Stomach (tissue), 9 donors: ENCODE data around the gene FGL2. TPM values are rescaled to one million over a fixed set of nuclear protein-coding genes. Genes with fewer than 3 reads are reported as not detected.

Experiments used
- DNase-seq, 2 donors: peaks; one replicate each; pipeline versions ENCODE4 v3.0.0 to v3.0.0-alpha.2; 2013 to 2019
- H3K27ac ChIP-seq, 5 donors: fragments of 200-600 bp in 4 of 5; sonication (generic) in 4 of 5; one replicate each; pipeline ENCODE4 v1.5.1; 2013 to 2019; ENCODE audit warnings: mild to moderate bottlenecking in 1 of 5, moderate library complexity in 1 of 5
- H3K27me3 ChIP-seq, 3 donors: fragments of 200-600 bp; sonication (generic); one replicate each; pipeline ENCODE4 v1.5.1; 2017 to 2019; ENCODE audit warnings: mixed run types in 1 of 3
- H3K36me3 ChIP-seq, 4 donors: fragments of 200-600 bp; sonication (generic); 1 replicate in 3 of 4; 2 replicates in 1 of 4; pipeline ENCODE4 v1.5.1; 2016 to 2019
- H3K4me1 ChIP-seq, 4 donors: fragments of 200-600 bp; sonication (generic); one replicate each; pipeline ENCODE4 v1.5.1; 2016 to 2019
- H3K4me3 ChIP-seq, 4 donors: fragments of 200-600 bp; sonication (generic) in 3 of 4; one replicate each; pipeline ENCODE4 v1.5.1; 2016 to 2019; ENCODE audit warnings: mild to moderate bottlenecking in 1 of 4
- H3K9me3 ChIP-seq, 4 donors: fragments of 200-600 bp; sonication (generic); one replicate each; pipeline ENCODE4 v1.5.1; 2016 to 2019
- CTCF ChIP-seq, 7 experiments: fragments of 450-650 bp in 4 of 7; fragments of 200-600 bp in 3 of 7; sonication (generic) in 3 of 7; IDR thresholded peaks; one replicate each; pipeline ENCODE4 v1.5.1; 2016 to 2019; ENCODE audit warnings: antibody characterized with exemption in 7 of 7, control low read depth in 2 of 7, mild to moderate bottlenecking in 1 of 7
- EP300 ChIP-seq: sonication (generic); formaldehyde crosslinking; IDR thresholded peaks from one replicate; pipeline ENCODE4 v1.6.1; 2017; ENCODE audit warnings: antibody characterized with exemption
- POLR2A ChIP-seq, 4 donors: fragments of 450-650 bp; IDR thresholded peaks; one replicate each; pipeline ENCODE4 v1.6.1; 2016; ENCODE audit warnings: antibody characterized with exemption in 4 of 4, control low read depth in 2 of 4, mild to moderate bottlenecking in 1 of 4, moderate library complexity in 1 of 4
- POLR2AphosphoS5 ChIP-seq, 3 donors: sonication (generic); formaldehyde crosslinking; IDR thresholded peaks; one replicate each; pipeline ENCODE4 v1.6.1; 2016; ENCODE audit warnings: antibody characterized with exemption in 3 of 3
- WGBS, 5 donors: extraction: QIAGEN DNeasy Blood & Tissue Kit in 3 of 5; methylation state at CpG; one replicate each; pipeline versions ENCODE4 v1.1.5 to v1.1.7; 2013 to 2018; 5-methylcytosine and 5-hydroxymethylcytosine counted together
- intact Hi-C: fragments of 100-400 bp; cut with DNase I; formaldehyde crosslinking; loops from one replicate; pipeline ENCODE4 v1.15.1; 2023; ENCODE audit warnings: low total_unique reads
- polyA plus RNA-seq, 3 donors: library from polyadenylated mRNA; stranded (reverse); fragments of 200-250 nt; gene quantifications; one replicate each; pipeline ENCODE4 v1.2.3, GENCODE V29; 2013
- total RNA-seq, 5 donors: library from RNA; depleted of rRNA; stranded (reverse); fragments of >200 nt; gene quantifications; one replicate each; pipeline versions ENCODE4 v1.1.0 to v1.2.3, GENCODE V29; 2014 to 2016
- donor health status: healthy with polysubstance abuse.
- donor health status: Bipolar disorder and iron deficiency.
- donor health status: healthy.

The FGL2 gene
- total and polyA plus RNA-seq, 8 donors: 0.87 to 179 (median 13.5) TPM

- TF ChIP-seq EP300: no peak
- TF ChIP-seq CTCF (IDR thresholded peaks at IDR 0.05): no peak
- TF ChIP-seq POLR2AphosphoS5 (IDR thresholded peaks at IDR 0.05): no peak
- TF ChIP-seq POLR2A (IDR thresholded peaks at IDR 0.05): no peak
- H3K27me3 ChIP-seq: no peaks in the 10 kb centered on the region
- no peak overlapping the region for H3K4me3 ChIP-seq
- intact Hi-C loops: no loop called here
- no peaks in the 10 kb centered on the region for H3K9me3 ChIP-seq
- H3K4me1 ChIP-seq: peaks cover 0 to 30% (median 12%) of the 10 kb centered on the region in 4 donors
- peaks cover 0 to 11% (median 7%) of the 10 kb centered on the region in 4 donors for H3K36me3 ChIP-seq
- no peak for DNase-seq
- 60 to 77% (median 70%) methylated on average over 5 of the region's 5 CpGs for WGBS, 5 donors
- peak overlapping the region in 1 of 5 donors; percentile 14 for H3K27ac ChIP-seq
Observed at GRCh38 chr7:77246026-77246640, 46.5 kb upstream of the FGL2 start.

- Histone ChIP-seq H3K27ac (no peak overlapping the region), H3K4me1 (peaks cover 0 to 30% (median 12%) of the 10 kb centered on the region in 4 donors), H3K9me3 (no peaks in the 10 kb centered on the region), H3K36me3 (peaks cover 0 to 11% (median 7%) of the 10 kb centered on the region in 4 donors), H3K4me3 (no peak overlapping the region), H3K27me3 (no peaks in the 10 kb centered on the region)
- DNase-seq: no peak
- intact Hi-C loops: no loop called here
- TF ChIP-seq EP300: no peak
- 63 to 80% (median 65%) methylated on average over 7 of the region's 7 CpGs for WGBS, 5 donors
Observed at GRCh38 chr7:77245015-77245755, 45.6 kb upstream of the FGL2 start.

DNA sequence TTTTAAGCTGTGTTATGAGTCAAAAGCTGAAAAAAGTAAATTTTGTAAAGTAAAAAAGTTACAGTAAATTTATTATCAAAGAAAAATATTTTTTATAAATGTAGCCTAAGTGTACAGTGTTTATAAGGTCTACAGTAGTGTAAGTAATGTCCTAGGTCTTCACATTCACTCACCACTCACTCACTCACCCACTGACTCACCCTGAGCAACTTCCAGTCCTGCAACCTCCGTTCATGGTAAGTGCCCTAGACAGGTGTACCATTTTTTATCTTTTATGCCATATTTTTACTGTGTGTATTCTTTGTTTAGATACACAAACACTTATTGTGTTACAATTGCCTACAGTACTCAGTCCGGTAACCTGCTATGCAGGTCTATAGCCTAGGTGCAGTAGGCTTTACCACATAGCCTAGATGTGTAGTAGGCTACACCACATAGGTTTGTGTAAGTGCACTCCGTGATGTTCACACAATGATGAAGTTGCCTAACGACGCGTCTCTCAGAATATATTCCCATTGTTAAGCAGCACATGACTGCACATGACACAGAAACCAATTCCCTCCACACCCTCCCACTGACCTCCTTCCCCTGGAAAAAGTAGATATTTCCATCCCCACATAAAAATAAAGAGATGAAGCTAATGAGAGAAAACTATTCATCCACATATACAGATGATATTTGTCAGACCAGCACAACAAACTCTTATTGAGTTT is 44.8 kb upstream of the FGL2 start:
- intact Hi-C loops: no loop called here
- Histone ChIP-seq H3K4me3 (no peak overlapping the region), H3K36me3 (peaks cover 0 to 11% (median 7%) of the 10 kb centered on the region in 4 donors), H3K9me3 (no peaks in the 10 kb centered on the region), H3K27ac (peak overlapping the region in 1 of 5 donors; percentile 7), H3K27me3 (no peaks in the 10 kb centered on the region), H3K4me1 (peaks cover 0 to 30% (median 12%) of the 10 kb centered on the region in 4 donors)
- WGBS, 5 donors: 79 to 90% (median 87%) methylated on average over 6 of the region's 6 CpGs
- TF ChIP-seq CTCF (IDR thresholded peaks at IDR 0.05) (no peak), POLR2A (IDR thresholded peaks at IDR 0.05) (no peak), POLR2AphosphoS5 (IDR thresholded peaks at IDR 0.05) (no peak), EP300 (no peak)
- no peak for DNase-seq

GRCh38 chr7:77242554-77242953 is 42.9 kb upstream of the FGL2 start:
- H3K27ac ChIP-seq: peak overlapping the region in 3 of 5 donors; percentile 52 to 61 (median 57)
- no peak for DNase-seq
- no peaks in the 10 kb centered on the region for H3K9me3 ChIP-seq
- peaks cover 0 to 12% (median 11%) of the 10 kb centered on the region in 4 donors for H3K36me3 ChIP-seq
- WGBS, 5 donors: 52 to 80% (median 64%) methylated on average over 2 of the region's 2 CpGs
- intact Hi-C loops: no loop called here
- no peak for TF ChIP-seq POLR2A (IDR thresholded peaks at IDR 0.05)
- TF ChIP-seq POLR2AphosphoS5 (IDR thresholded peaks at IDR 0.05): no peak
- TF ChIP-seq CTCF (IDR thresholded peaks at IDR 0.05): no peak
- TF ChIP-seq EP300: no peak
- H3K4me1 ChIP-seq: peaks cover 0 to 38% (median 12%) of the 10 kb centered on the region in 4 donors
- H3K4me3 ChIP-seq: peak overlapping the region in 1 of 4 donors; percentile 3
- H3K27me3 ChIP-seq: no peaks in the 10 kb centered on the region
